ENCODE results near the gene KRTAP20-3. TPM values are rescaled to one million over a fixed set of nuclear protein-coding genes. Genes with fewer than 3 reads are reported as not detected.

The KRTAP20-3 gene
- total and polyA plus RNA-seq, 2 donors (not counting 3 experiments of a cell fraction or from before 2014, with no cell fraction given): not detected

DNA sequence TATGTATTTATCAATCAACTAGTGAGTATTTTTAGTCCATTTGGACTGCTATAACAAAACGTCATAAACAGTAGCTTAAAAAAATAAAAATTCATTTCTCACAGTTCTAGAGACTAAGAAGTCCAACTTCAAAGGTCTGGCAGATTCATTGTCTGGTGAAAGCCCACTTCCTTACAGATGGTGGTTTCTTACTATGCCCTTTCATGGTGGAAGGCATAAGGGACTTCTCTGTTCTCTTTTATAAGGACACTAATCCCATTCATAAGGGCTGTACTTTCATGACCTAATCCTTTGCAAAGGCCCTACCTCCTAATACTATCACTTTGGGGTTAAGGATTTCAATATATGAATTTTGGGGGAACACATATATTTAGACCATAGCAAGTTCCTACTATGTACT is 37.9 kb downstream of the KRTAP20-3 start:
- no TSS peak for BruUV-seq (replicated peaks)
- FAIRE-seq: no peak
- no peaks in the 10 kb centered on the region for H3K9me1 ChIP-seq (replicated peaks; ENCODE audit: control insufficient read depth, extremely low read depth, insufficient read depth, low read length)
- no peak overlapping the region for H3K27ac ChIP-seq (ENCODE audit: insufficient read depth, low read depth, low read length)
- TF ChIP-seq JUN (IDR thresholded peaks at IDR 0.05; ENCODE audit: borderline replicate concordance, insufficient read depth, insufficient read length, low read depth) (no peak), FOS (IDR thresholded peaks at IDR 0.05; ENCODE audit: borderline replicate concordance, insufficient read depth, low read length) (no peak), POLR2A (IDR thresholded peaks at IDR 0.05; ENCODE audit: low read depth, low read length) (no peak), GATA2 (IDR thresholded peaks at IDR 0.05; ENCODE audit: insufficient read depth, insufficient read length, low read depth, low read length) (no peak)
- TF ChIP-seq, protein P1, sequence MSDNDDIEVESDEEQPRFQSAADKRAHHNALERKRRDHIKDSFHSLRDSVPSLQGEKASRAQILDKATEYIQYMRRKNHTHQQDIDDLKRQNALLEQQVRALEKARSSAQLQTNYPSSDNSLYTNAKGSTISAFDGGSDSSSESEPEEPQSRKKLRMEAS (IDR thresholded peaks at IDR 0.05; ENCODE audit: insufficient read depth, insufficient read length): no peak
- CTCF ChIA-PET: no interaction called here
- no peak overlapping the region for H3K9ac ChIP-seq (replicated peaks; ENCODE audit: extremely low read depth, insufficient read depth, low read length)
- H3K4me3 ChIP-seq (replicated peaks in 1 of 3; ENCODE audit: insufficient read depth in 1 of 3, low read depth in 1 of 3, low read length in 3 of 3): no peak overlapping the region
- H3K9me3 ChIP-seq (replicated peaks; ENCODE audit: control insufficient read depth, insufficient read depth, low read length): peaks cover 5% of the 10 kb centered on the region
- no peak overlapping the region for H3K4me2 ChIP-seq (ENCODE audit: insufficient read depth, low read length)
- no peaks in the 10 kb centered on the region for H3K36me3 ChIP-seq (ENCODE audit: control insufficient read depth in 2 of 2, extremely low read depth in 1 of 2, insufficient read depth in 2 of 2, low read length in 2 of 2)
- no peaks in the 10 kb centered on the region for H4K20me1 ChIP-seq (replicated peaks; ENCODE audit: control insufficient read depth, extremely low read depth, insufficient read depth, low read length)
- intact Hi-C loops (cut with micrococcal nuclease): no loop called here
- POLR2A ChIA-PET: no interaction called here
- H3K4me1 ChIP-seq (ENCODE audit: control insufficient read depth, extremely low read depth, insufficient read depth, low read length): no peaks in the 10 kb centered on the region
- dilution Hi-C loops (cut with MboI; ENCODE audit: extremely low pct_ligation_motif_present, low sequenced_read_pairs): no loop called here
- no peak for DNase-seq (ENCODE audit: low read depth, low spot score)
- H2AFZ ChIP-seq (ENCODE audit: low read depth, low read length): no peak overlapping the region
- no peaks in the 10 kb centered on the region for H3K79me2 ChIP-seq (ENCODE audit: control insufficient read depth, insufficient read depth, low read length)
- H3K27me3 ChIP-seq (ENCODE audit: control insufficient read depth in 2 of 2, insufficient read depth in 2 of 2, low read length in 2 of 2): no peaks in the 10 kb centered on the region

DNA sequence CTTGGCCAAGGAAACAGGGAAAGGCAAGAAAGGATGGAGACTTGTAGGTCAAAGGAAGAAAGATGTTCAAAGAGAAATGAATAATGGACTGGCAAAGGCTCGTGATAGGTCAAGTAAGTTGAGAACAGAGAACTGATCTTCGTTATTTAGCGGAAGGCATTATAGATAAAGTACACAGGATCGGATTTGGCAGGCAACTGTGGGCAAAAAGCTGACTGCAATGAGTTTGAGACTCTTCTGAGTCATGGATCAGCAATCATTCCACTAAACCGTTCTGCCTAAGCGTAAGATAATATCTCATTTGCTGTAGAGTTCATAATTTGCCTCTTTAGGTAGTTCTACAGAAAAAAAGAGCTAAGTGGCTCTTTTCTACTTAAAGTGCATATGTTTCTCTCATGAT is 41.8 kb downstream of the KRTAP20-3 start:
- no peaks in the 10 kb centered on the region for H3K79me2 ChIP-seq (ENCODE audit: control insufficient read depth, insufficient read depth, low read length)
- no peaks in the 10 kb centered on the region for H4K20me1 ChIP-seq (replicated peaks; ENCODE audit: control insufficient read depth, extremely low read depth, insufficient read depth, low read length)
- H3K27me3 ChIP-seq (ENCODE audit: control insufficient read depth in 2 of 2, insufficient read depth in 2 of 2, low read length in 2 of 2): no peaks in the 10 kb centered on the region
- no peak for TF ChIP-seq JUN (IDR thresholded peaks at IDR 0.05; ENCODE audit: borderline replicate concordance, insufficient read depth, insufficient read length, low read depth)
- TF ChIP-seq, protein P2, sequence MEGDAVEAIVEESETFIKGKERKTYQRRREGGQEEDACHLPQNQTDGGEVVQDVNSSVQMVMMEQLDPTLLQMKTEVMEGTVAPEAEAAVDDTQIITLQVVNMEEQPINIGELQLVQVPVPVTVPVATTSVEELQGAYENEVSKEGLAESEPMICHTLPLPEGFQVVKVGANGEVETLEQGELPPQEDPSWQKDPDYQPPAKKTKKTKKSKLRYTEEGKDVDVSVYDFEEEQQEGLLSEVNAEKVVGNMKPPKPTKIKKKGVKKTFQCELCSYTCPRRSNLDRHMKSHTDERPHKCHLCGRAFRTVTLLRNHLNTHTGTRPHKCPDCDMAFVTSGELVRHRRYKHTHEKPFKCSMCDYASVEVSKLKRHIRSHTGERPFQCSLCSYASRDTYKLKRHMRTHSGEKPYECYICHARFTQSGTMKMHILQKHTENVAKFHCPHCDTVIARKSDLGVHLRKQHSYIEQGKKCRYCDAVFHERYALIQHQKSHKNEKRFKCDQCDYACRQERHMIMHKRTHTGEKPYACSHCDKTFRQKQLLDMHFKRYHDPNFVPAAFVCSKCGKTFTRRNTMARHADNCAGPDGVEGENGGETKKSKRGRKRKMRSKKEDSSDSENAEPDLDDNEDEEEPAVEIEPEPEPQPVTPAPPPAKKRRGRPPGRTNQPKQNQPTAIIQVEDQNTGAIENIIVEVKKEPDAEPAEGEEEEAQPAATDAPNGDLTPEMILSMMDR (IDR thresholded peaks at IDR 0.05; ENCODE audit: extremely low read depth in 1 of 2, insufficient read depth in 1 of 2, low read depth in 1 of 2, low read length in 2 of 2): no peak
- no peak for TF ChIP-seq FOS (IDR thresholded peaks at IDR 0.05; ENCODE audit: borderline replicate concordance, insufficient read depth, low read length)
- no peak for TF ChIP-seq GATA2 (IDR thresholded peaks at IDR 0.05; ENCODE audit: insufficient read depth, insufficient read length, low read depth, low read length)
- TF ChIP-seq, protein P1 (IDR thresholded peaks at IDR 0.05; ENCODE audit: insufficient read depth, insufficient read length): no peak
- no peak for TF ChIP-seq EZH2 (IDR thresholded peaks at IDR 0.05; ENCODE audit: borderline replicate concordance, low read depth, low read length, severe bottlenecking)
- no peak for TF ChIP-seq POLR2AphosphoS5 (IDR thresholded peaks at IDR 0.05; ENCODE audit: insufficient read depth, low read depth, low read length)
- TF ChIP-seq MYC (IDR thresholded peaks at IDR 0.05; ENCODE audit: low read depth, low read length): no peak
- TF ChIP-seq POLR2A (IDR thresholded peaks at IDR 0.05; ENCODE audit: low read depth, low read length): no peak
- no peak overlapping the region for H2AFZ ChIP-seq (ENCODE audit: low read depth, low read length)
- H3K27ac ChIP-seq (ENCODE audit: insufficient read depth, low read depth, low read length): no peak overlapping the region
- no TSS peak for BruUV-seq (replicated peaks)
- no peaks in the 10 kb centered on the region for H3K9me1 ChIP-seq (replicated peaks; ENCODE audit: control insufficient read depth, extremely low read depth, insufficient read depth, low read length)
- peaks cover 3% of the 10 kb centered on the region for H3K9me3 ChIP-seq (replicated peaks; ENCODE audit: control insufficient read depth, insufficient read depth, low read length)
- DNase-seq (ENCODE audit: low read depth, low spot score): no peak
- H3K4me3 ChIP-seq (replicated peaks in 1 of 3; ENCODE audit: insufficient read depth in 1 of 3, low read depth in 1 of 3, low read length in 3 of 3): no peak overlapping the region
- H3K4me1 ChIP-seq (ENCODE audit: control insufficient read depth, extremely low read depth, insufficient read depth, low read length): no peaks in the 10 kb centered on the region
- H3K4me2 ChIP-seq (ENCODE audit: insufficient read depth, low read length): no peak overlapping the region
- ChIA-PET POLR2A (no interaction called here), CTCF (no interaction called here)
- dilution Hi-C loops (cut with MboI; ENCODE audit: extremely low pct_ligation_motif_present, low sequenced_read_pairs): no loop called here
- no peak overlapping the region for H3K9ac ChIP-seq (replicated peaks; ENCODE audit: extremely low read depth, insufficient read depth, low read length)
- intact Hi-C loops (cut with micrococcal nuclease): no loop called here
- H3K36me3 ChIP-seq (ENCODE audit: control insufficient read depth in 2 of 2, extremely low read depth in 1 of 2, insufficient read depth in 2 of 2, low read length in 2 of 2): no peaks in the 10 kb centered on the region
- no peak for FAIRE-seq
